T-helper 2 cell treated with Interferon-gamma antibody and Interleukin-4, amounts not matched to agents 5 μg/mL and 100 μg/mL, for 36 hours (primary cell): Measurements from ENCODE around the gene CCR6.
"Not testable (repeated sequence)": the region's sequence is repeated elsewhere in the genome, so short reads cannot be mapped to it uniquely, and the experiment has no call there.

Experiments
- DNase-seq: peaks from one replicate; pipeline ENCODE4 v3.0.0; 2021; ENCODE audit warnings: low spot score
- H3K27ac Mint-ChIP-seq: one replicate; pipeline ENCODE4 v1.8.0; 2021; ENCODE audit warnings: mild to moderate bottlenecking, mixed read lengths
- H3K27me3 Mint-ChIP-seq: one replicate; pipeline ENCODE4 v1.8.0; 2021; ENCODE audit warnings: low read depth, mixed read lengths
- H3K36me3 Mint-ChIP-seq: one replicate; pipeline ENCODE4 v1.8.0; 2021; ENCODE audit warnings: low read depth, mixed read lengths
- H3K4me1 Mint-ChIP-seq: one replicate; pipeline ENCODE4 v1.8.0; 2021; ENCODE audit warnings: low read depth, mixed read lengths
- H3K4me3 Mint-ChIP-seq: one replicate; pipeline ENCODE4 v1.8.0; 2022; ENCODE audit warnings: mild to moderate bottlenecking, moderate library complexity, mixed read lengths
- H3K9me3 Mint-ChIP-seq: one replicate; pipeline ENCODE4 v1.8.0; 2021; ENCODE audit warnings: mixed read lengths

Gene CCR6

GRCh38 chr6:167168296-167168695 is 45.4 kb downstream of the CCR6 start:
- H3K9me3 Mint-ChIP-seq, H3K4me3 Mint-ChIP-seq, H3K4me1 Mint-ChIP-seq, DNase-seq, H3K27me3 Mint-ChIP-seq, H3K27ac Mint-ChIP-seq, H3K36me3 Mint-ChIP-seq: not testable (repeated sequence)

GRCh38 chr6:167169867-167170266 is 47.0 kb downstream of the CCR6 start:
- not testable (repeated sequence) for H3K4me1 Mint-ChIP-seq, H3K4me3 Mint-ChIP-seq, H3K9me3 Mint-ChIP-seq, H3K27ac Mint-ChIP-seq, DNase-seq, H3K27me3 Mint-ChIP-seq, H3K36me3 Mint-ChIP-seq

GRCh38 chr6:167171300-167171699 is 48.4 kb downstream of the CCR6 start:
- H3K27ac Mint-ChIP-seq, H3K4me1 Mint-ChIP-seq, H3K4me3 Mint-ChIP-seq: not testable (repeated sequence)

GRCh38 chr6:167172011-167172410 is 49.1 kb downstream of the CCR6 start:
- not testable (repeated sequence) for H3K9me3 Mint-ChIP-seq, DNase-seq, H3K4me3 Mint-ChIP-seq

More at GRCh38 chr6:167171300-167171699, 48.4 kb downstream of the CCR6 start:
- H3K36me3 Mint-ChIP-seq, H3K9me3 Mint-ChIP-seq, DNase-seq, H3K27me3 Mint-ChIP-seq: not testable (repeated sequence)

GRCh38 chr6:167177271-167177670 is 54.4 kb downstream of the CCR6 start:
- not testable (repeated sequence) for H3K9me3 Mint-ChIP-seq, H3K4me3 Mint-ChIP-seq, H3K27me3 Mint-ChIP-seq, H3K27ac Mint-ChIP-seq, H3K36me3 Mint-ChIP-seq, DNase-seq, H3K4me1 Mint-ChIP-seq

More at GRCh38 chr6:167172011-167172410, 49.1 kb downstream of the CCR6 start:
- H3K4me1 Mint-ChIP-seq, H3K27me3 Mint-ChIP-seq, H3K36me3 Mint-ChIP-seq, H3K27ac Mint-ChIP-seq: not testable (repeated sequence)

GRCh38 chr6:167178896-167179655 is 56.2 kb downstream of the CCR6 start:
- H3K27ac Mint-ChIP-seq, H3K9me3 Mint-ChIP-seq, H3K27me3 Mint-ChIP-seq, H3K4me3 Mint-ChIP-seq, H3K4me1 Mint-ChIP-seq, DNase-seq, H3K36me3 Mint-ChIP-seq: not testable (repeated sequence)

GRCh38 chr6:167180086-167180485 is 57.2 kb downstream of the CCR6 start:
- H3K36me3 Mint-ChIP-seq, H3K27ac Mint-ChIP-seq, H3K9me3 Mint-ChIP-seq, H3K4me1 Mint-ChIP-seq, DNase-seq, H3K4me3 Mint-ChIP-seq, H3K27me3 Mint-ChIP-seq: not testable (repeated sequence)

- not testable (repeated sequence) for H3K36me3 Mint-ChIP-seq, H3K4me1 Mint-ChIP-seq, H3K9me3 Mint-ChIP-seq, DNase-seq, H3K4me3 Mint-ChIP-seq, H3K27ac Mint-ChIP-seq, H3K27me3 Mint-ChIP-seq
Measured at GRCh38 chr6:167181351-167181750, 58.5 kb downstream of the CCR6 start.

GRCh38 chr6:167182913-167183314 is 60.0 kb downstream of the CCR6 start:
- H3K4me1 Mint-ChIP-seq, H3K9me3 Mint-ChIP-seq, H3K27me3 Mint-ChIP-seq, H3K27ac Mint-ChIP-seq, DNase-seq, H3K4me3 Mint-ChIP-seq, H3K36me3 Mint-ChIP-seq: not testable (repeated sequence)

- not testable (repeated sequence) for H3K4me3 Mint-ChIP-seq, H3K27me3 Mint-ChIP-seq, H3K9me3 Mint-ChIP-seq, DNase-seq, H3K4me1 Mint-ChIP-seq, H3K36me3 Mint-ChIP-seq, H3K27ac Mint-ChIP-seq
Measured at GRCh38 chr6:167185101-167185500, 62.2 kb downstream of the CCR6 start.

- not testable (repeated sequence) for H3K27me3 Mint-ChIP-seq, H3K4me1 Mint-ChIP-seq, H3K36me3 Mint-ChIP-seq, H3K27ac Mint-ChIP-seq, H3K4me3 Mint-ChIP-seq, H3K9me3 Mint-ChIP-seq, DNase-seq
Measured at GRCh38 chr6:167187275-167187674, 64.4 kb downstream of the CCR6 start.
